Measurements from ENCODE around the gene ST3GAL5.

Gene ST3GAL5

GRCh38 chr2:85907671-85908157 is 18.9 kb upstream of the ST3GAL5 start:
- no peak overlapping the region for H2BK12ac ChIP-seq (ENCODE audit: low read length)
- H3K36me3 ChIP-seq (replicated peaks in 1 of 2; ENCODE audit: control insufficient read depth in 2 of 2, insufficient read depth in 2 of 2, low read length in 2 of 2) = no peaks in the 10 kb centered on the region
- no peaks in the 10 kb centered on the region for H3K79me1 ChIP-seq (ENCODE audit: low read depth, low read length)
- H3K4me1 ChIP-seq (ENCODE audit: control insufficient read depth in 2 of 2, insufficient read depth in 1 of 2, low read depth in 1 of 2, low read length in 2 of 2) = peaks cover 0 to 9% of the 10 kb centered on the region in 2 donors
- no peak overlapping the region for H2BK120ac ChIP-seq (ENCODE audit: low read depth, low read length)
- no peak overlapping the region for H2AK5ac ChIP-seq (ENCODE audit: low read depth, low read length)
- no peaks in the 10 kb centered on the region for H3K9me3 ChIP-seq (replicated peaks in 1 of 2; ENCODE audit: control insufficient read depth in 2 of 2, insufficient read depth in 1 of 2, low read depth in 1 of 2, low read length in 2 of 2)
- H3K4ac ChIP-seq (ENCODE audit: low read length) = no peak overlapping the region
- H2AFZ ChIP-seq (ENCODE audit: low read length) = no peak overlapping the region
- no peak overlapping the region for H3K14ac ChIP-seq (ENCODE audit: low read length)
- H4K8ac ChIP-seq (ENCODE audit: low read depth, low read length) = no peak overlapping the region
- H4K91ac ChIP-seq (ENCODE audit: low read depth, low read length, poor library complexity) = no peak overlapping the region
- H2BK15ac ChIP-seq (ENCODE audit: low read length) = no peak overlapping the region
- WGBS, 2 donors (ENCODE audit: extremely low coverage in 2 of 2, insufficient read length in 2 of 2, insufficient replicate concordance in 1 of 2) = no CpG with 5 or more reads among the region's 9 CpGs
- peaks cover 0 to 10% (median 0%) of the 10 kb centered on the region in 3 experiments for H3K27me3 ChIP-seq (ENCODE audit: control insufficient read depth in 3 of 3, insufficient read depth in 3 of 3, low read depth in 1 of 3, low read length in 3 of 3)
- H3K18ac ChIP-seq (ENCODE audit: low read length) = no peak overlapping the region
- H3K27ac ChIP-seq (replicated peaks; ENCODE audit: low read length) = no peak overlapping the region
- H3K4me2 ChIP-seq (ENCODE audit: insufficient read depth, low read length, poor library complexity, severe bottlenecking) = no peak overlapping the region
- no peak for DNase-seq (ENCODE audit: low spot score)
- no peak overlapping the region for H3K9ac ChIP-seq (ENCODE audit: low read depth, low read length, poor library complexity)
- no peak overlapping the region for H2BK5ac ChIP-seq (ENCODE audit: low read length)
- H3K4me3 ChIP-seq (ENCODE audit: low read length in 2 of 2) = no peak overlapping the region
- H3K23ac ChIP-seq (ENCODE audit: low read depth, low read length, poor library complexity) = no peak overlapping the region

- Histone ChIP-seq H3K4ac (ENCODE audit: low read length) (no peak overlapping the region), H3K18ac (ENCODE audit: low read length) (no peak overlapping the region), H3K4me2 (ENCODE audit: insufficient read depth, low read length, poor library complexity, severe bottlenecking) (no peak overlapping the region), H3K23ac (ENCODE audit: low read depth, low read length, poor library complexity) (no peak overlapping the region), H2BK120ac (ENCODE audit: low read depth, low read length) (no peak overlapping the region), H3K9ac (ENCODE audit: low read depth, low read length, poor library complexity) (no peak overlapping the region), H3K36me3 (replicated peaks in 1 of 2; ENCODE audit: control insufficient read depth in 2 of 2, insufficient read depth in 2 of 2, low read length in 2 of 2) (no peaks in the 10 kb centered on the region), H3K27ac (replicated peaks; ENCODE audit: low read length) (no peak overlapping the region), H3K14ac (ENCODE audit: low read length) (no peak overlapping the region), H2AFZ (ENCODE audit: low read length) (no peak overlapping the region), H2BK15ac (ENCODE audit: low read length) (no peak overlapping the region), H2BK12ac (ENCODE audit: low read length) (no peak overlapping the region), H3K79me1 (ENCODE audit: low read depth, low read length) (no peaks in the 10 kb centered on the region), H3K4me1 (ENCODE audit: control insufficient read depth in 2 of 2, insufficient read depth in 1 of 2, low read depth in 1 of 2, low read length in 2 of 2) (peaks cover 0 to 11% of the 10 kb centered on the region in 2 donors), H4K91ac (ENCODE audit: low read depth, low read length, poor library complexity) (no peak overlapping the region), H3K9me3 (replicated peaks in 1 of 2; ENCODE audit: control insufficient read depth in 2 of 2, insufficient read depth in 1 of 2, low read depth in 1 of 2, low read length in 2 of 2) (no peaks in the 10 kb centered on the region), H2AK5ac (ENCODE audit: low read depth, low read length) (peak overlapping the region; percentile 12), H4K8ac (ENCODE audit: low read depth, low read length) (no peak overlapping the region), H3K27me3 (ENCODE audit: control insufficient read depth in 3 of 3, insufficient read depth in 3 of 3, low read depth in 1 of 3, low read length in 3 of 3) (peaks cover 0 to 10% (median 0%) of the 10 kb centered on the region in 3 experiments), H2BK5ac (ENCODE audit: low read length) (no peak overlapping the region), H3K4me3 (ENCODE audit: low read length in 2 of 2) (no peak overlapping the region)
- DNase-seq (ENCODE audit: low spot score) = no peak
- WGBS, 2 donors (ENCODE audit: extremely low coverage in 2 of 2, insufficient read length in 2 of 2, insufficient replicate concordance in 1 of 2) = no CpG with 5 or more reads among the region's 3 CpGs
These were observed 18.0 kb upstream of the ST3GAL5 start for GRCh38 chr2:85906748-85907147.

GRCh38 chr2:85905891-85906290 is 17.1 kb upstream of the ST3GAL5 start:
- Histone ChIP-seq H3K36me3 (replicated peaks in 1 of 2; ENCODE audit: control insufficient read depth in 2 of 2, insufficient read depth in 2 of 2, low read length in 2 of 2) (no peaks in the 10 kb centered on the region), H3K18ac (ENCODE audit: low read length) (peak overlapping the region; percentile 74), H3K4me2 (ENCODE audit: insufficient read depth, low read length, poor library complexity, severe bottlenecking) (no peak overlapping the region), H3K14ac (ENCODE audit: low read length) (no peak overlapping the region), H4K91ac (ENCODE audit: low read depth, low read length, poor library complexity) (no peak overlapping the region), H2AK5ac (ENCODE audit: low read depth, low read length) (no peak overlapping the region), H3K27ac (replicated peaks; ENCODE audit: low read length) (no peak overlapping the region), H2BK15ac (ENCODE audit: low read length) (no peak overlapping the region), H3K4me1 (ENCODE audit: control insufficient read depth in 2 of 2, insufficient read depth in 1 of 2, low read depth in 1 of 2, low read length in 2 of 2) (peaks cover 0 to 11% of the 10 kb centered on the region in 2 donors), H2BK5ac (ENCODE audit: low read length) (no peak overlapping the region), H3K9ac (ENCODE audit: low read depth, low read length, poor library complexity) (no peak overlapping the region), H3K4ac (ENCODE audit: low read length) (no peak overlapping the region), H3K79me1 (ENCODE audit: low read depth, low read length) (no peaks in the 10 kb centered on the region), H2BK120ac (ENCODE audit: low read depth, low read length) (no peak overlapping the region), H3K4me3 (ENCODE audit: low read length in 2 of 2) (no peak overlapping the region), H4K8ac (ENCODE audit: low read depth, low read length) (no peak overlapping the region), H3K23ac (ENCODE audit: low read depth, low read length, poor library complexity) (no peak overlapping the region), H3K9me3 (replicated peaks in 1 of 2; ENCODE audit: control insufficient read depth in 2 of 2, insufficient read depth in 1 of 2, low read depth in 1 of 2, low read length in 2 of 2) (no peaks in the 10 kb centered on the region), H2AFZ (ENCODE audit: low read length) (no peak overlapping the region), H2BK12ac (ENCODE audit: low read length) (no peak overlapping the region), H3K27me3 (ENCODE audit: control insufficient read depth in 3 of 3, insufficient read depth in 3 of 3, low read depth in 1 of 3, low read length in 3 of 3) (peaks cover 0 to 15% (median 0%) of the 10 kb centered on the region in 3 experiments)
- no CpG with 5 or more reads among the region's 1 CpG for WGBS, 2 donors (ENCODE audit: extremely low coverage in 2 of 2, insufficient read length in 2 of 2, insufficient replicate concordance in 1 of 2)
- DNase-seq (ENCODE audit: low spot score) = no peak

- Histone ChIP-seq H3K36me3 (replicated peaks in 1 of 2; ENCODE audit: control insufficient read depth in 2 of 2, insufficient read depth in 2 of 2, low read length in 2 of 2) (no peaks in the 10 kb centered on the region), H2BK120ac (ENCODE audit: low read depth, low read length) (no peak overlapping the region), H3K9ac (ENCODE audit: low read depth, low read length, poor library complexity) (no peak overlapping the region), H3K27me3 (ENCODE audit: control insufficient read depth in 3 of 3, insufficient read depth in 3 of 3, low read depth in 1 of 3, low read length in 3 of 3) (peaks cover 0 to 15% (median 0%) of the 10 kb centered on the region in 3 experiments), H3K9me3 (replicated peaks in 1 of 2; ENCODE audit: control insufficient read depth in 2 of 2, insufficient read depth in 1 of 2, low read depth in 1 of 2, low read length in 2 of 2) (no peaks in the 10 kb centered on the region), H2AFZ (ENCODE audit: low read length) (no peak overlapping the region), H2BK15ac (ENCODE audit: low read length) (no peak overlapping the region), H3K79me1 (ENCODE audit: low read depth, low read length) (no peaks in the 10 kb centered on the region), H3K18ac (ENCODE audit: low read length) (no peak overlapping the region), H4K8ac (ENCODE audit: low read depth, low read length) (no peak overlapping the region), H3K4me3 (ENCODE audit: low read length in 2 of 2) (no peak overlapping the region), H2BK12ac (ENCODE audit: low read length) (no peak overlapping the region), H3K4me1 (ENCODE audit: control insufficient read depth in 2 of 2, insufficient read depth in 1 of 2, low read depth in 1 of 2, low read length in 2 of 2) (peaks cover 0 to 11% of the 10 kb centered on the region in 2 donors), H3K4me2 (ENCODE audit: insufficient read depth, low read length, poor library complexity, severe bottlenecking) (no peak overlapping the region), H2BK5ac (ENCODE audit: low read length) (no peak overlapping the region), H4K91ac (ENCODE audit: low read depth, low read length, poor library complexity) (no peak overlapping the region), H2AK5ac (ENCODE audit: low read depth, low read length) (no peak overlapping the region), H3K27ac (replicated peaks; ENCODE audit: low read length) (peak overlapping the region; percentile 23), H3K14ac (ENCODE audit: low read length) (no peak overlapping the region), H3K4ac (ENCODE audit: low read length) (no peak overlapping the region), H3K23ac (ENCODE audit: low read depth, low read length, poor library complexity) (no peak overlapping the region)
- DNase-seq (ENCODE audit: low spot score) = no peak
- WGBS, 2 donors (ENCODE audit: extremely low coverage in 2 of 2, insufficient read length in 2 of 2, insufficient replicate concordance in 1 of 2) = no CpG with 5 or more reads among the region's 4 CpGs
These were observed 16.4 kb upstream of the ST3GAL5 start for GRCh38 chr2:85905187-85905666.

Data from neuronal stem cell (in vitro differentiated cells).